HL-60 (cell line): ENCODE measurements around the gene CENPE.

ENCODE experiments used
- POLR2AphosphoS5 ChIP-seq: IDR thresholded peaks from 2 replicates; pipeline ENCODE4 v1.6.1; 2012; ENCODE audit warnings: low read depth
- TF ChIP-seq, protein P1 (sequence below): IDR thresholded peaks from one replicate; pipeline ENCODE4 v1.5.1; 2011; ENCODE audit warnings: low read length, control low read depth, inconsistent platforms; ENCODE audit not compliant: insufficient read depth
- TF ChIP-seq, protein P2 (sequence below): IDR thresholded peaks from 2 replicates; pipeline ENCODE4 v1.6.1; 2012; ENCODE audit warnings: low read depth; ENCODE audit not compliant: insufficient replicate concordance

DNA sequence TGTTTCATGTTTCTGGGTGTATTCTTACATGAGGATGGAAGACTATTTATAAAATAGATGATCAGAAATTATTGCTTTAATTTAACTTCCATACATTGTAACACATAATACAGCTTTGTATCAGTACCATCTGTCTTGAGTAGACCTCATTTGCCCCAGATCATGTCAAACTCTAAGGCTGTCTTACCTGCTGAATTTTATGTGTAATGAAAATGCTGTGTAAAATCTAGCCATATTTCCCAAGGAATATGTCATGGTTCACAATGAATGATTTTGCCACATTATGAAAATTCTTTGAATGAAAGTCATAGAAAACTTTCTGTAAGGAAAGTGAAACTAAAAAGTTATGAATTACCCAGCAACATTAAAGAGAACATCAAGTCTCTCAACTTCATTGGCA, 105.9 kb downstream of the CENPE start:
- TF ChIP-seq, protein P1, sequence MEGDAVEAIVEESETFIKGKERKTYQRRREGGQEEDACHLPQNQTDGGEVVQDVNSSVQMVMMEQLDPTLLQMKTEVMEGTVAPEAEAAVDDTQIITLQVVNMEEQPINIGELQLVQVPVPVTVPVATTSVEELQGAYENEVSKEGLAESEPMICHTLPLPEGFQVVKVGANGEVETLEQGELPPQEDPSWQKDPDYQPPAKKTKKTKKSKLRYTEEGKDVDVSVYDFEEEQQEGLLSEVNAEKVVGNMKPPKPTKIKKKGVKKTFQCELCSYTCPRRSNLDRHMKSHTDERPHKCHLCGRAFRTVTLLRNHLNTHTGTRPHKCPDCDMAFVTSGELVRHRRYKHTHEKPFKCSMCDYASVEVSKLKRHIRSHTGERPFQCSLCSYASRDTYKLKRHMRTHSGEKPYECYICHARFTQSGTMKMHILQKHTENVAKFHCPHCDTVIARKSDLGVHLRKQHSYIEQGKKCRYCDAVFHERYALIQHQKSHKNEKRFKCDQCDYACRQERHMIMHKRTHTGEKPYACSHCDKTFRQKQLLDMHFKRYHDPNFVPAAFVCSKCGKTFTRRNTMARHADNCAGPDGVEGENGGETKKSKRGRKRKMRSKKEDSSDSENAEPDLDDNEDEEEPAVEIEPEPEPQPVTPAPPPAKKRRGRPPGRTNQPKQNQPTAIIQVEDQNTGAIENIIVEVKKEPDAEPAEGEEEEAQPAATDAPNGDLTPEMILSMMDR = no peak
- TF ChIP-seq POLR2AphosphoS5 = no peak
- TF ChIP-seq, protein P2, sequence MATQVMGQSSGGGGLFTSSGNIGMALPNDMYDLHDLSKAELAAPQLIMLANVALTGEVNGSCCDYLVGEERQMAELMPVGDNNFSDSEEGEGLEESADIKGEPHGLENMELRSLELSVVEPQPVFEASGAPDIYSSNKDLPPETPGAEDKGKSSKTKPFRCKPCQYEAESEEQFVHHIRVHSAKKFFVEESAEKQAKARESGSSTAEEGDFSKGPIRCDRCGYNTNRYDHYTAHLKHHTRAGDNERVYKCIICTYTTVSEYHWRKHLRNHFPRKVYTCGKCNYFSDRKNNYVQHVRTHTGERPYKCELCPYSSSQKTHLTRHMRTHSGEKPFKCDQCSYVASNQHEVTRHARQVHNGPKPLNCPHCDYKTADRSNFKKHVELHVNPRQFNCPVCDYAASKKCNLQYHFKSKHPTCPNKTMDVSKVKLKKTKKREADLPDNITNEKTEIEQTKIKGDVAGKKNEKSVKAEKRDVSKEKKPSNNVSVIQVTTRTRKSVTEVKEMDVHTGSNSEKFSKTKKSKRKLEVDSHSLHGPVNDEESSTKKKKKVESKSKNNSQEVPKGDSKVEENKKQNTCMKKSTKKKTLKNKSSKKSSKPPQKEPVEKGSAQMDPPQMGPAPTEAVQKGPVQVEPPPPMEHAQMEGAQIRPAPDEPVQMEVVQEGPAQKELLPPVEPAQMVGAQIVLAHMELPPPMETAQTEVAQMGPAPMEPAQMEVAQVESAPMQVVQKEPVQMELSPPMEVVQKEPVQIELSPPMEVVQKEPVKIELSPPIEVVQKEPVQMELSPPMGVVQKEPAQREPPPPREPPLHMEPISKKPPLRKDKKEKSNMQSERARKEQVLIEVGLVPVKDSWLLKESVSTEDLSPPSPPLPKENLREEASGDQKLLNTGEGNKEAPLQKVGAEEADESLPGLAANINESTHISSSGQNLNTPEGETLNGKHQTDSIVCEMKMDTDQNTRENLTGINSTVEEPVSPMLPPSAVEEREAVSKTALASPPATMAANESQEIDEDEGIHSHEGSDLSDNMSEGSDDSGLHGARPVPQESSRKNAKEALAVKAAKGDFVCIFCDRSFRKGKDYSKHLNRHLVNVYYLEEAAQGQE = no peak
